ENCODE data around the gene CCDC80.
A peak's percentile ranks its signal among the peaks of the same experiment; 100 is the strongest.

CCDC80 gene

DNA sequence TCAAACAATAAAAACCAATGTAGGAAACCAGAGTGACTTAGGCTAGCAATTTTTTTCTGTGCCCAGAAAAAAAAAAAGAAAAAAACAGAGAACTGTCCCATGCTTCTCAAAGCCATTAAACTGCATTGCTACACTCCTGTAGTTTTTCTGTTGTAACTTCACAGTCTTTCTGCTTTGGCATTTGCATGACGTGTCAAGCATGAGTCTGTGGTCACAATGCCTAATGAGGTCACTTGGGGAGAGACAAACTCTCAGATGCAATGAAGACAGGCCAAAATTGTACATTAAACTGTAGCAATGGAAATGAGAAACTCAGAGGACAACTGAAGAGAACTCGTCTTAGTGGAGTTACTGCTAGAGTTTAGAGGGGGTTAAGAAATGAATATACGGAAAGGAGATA is 30.8 kb downstream of the CCDC80 start:
- TF ChIP-seq, protein P1, sequence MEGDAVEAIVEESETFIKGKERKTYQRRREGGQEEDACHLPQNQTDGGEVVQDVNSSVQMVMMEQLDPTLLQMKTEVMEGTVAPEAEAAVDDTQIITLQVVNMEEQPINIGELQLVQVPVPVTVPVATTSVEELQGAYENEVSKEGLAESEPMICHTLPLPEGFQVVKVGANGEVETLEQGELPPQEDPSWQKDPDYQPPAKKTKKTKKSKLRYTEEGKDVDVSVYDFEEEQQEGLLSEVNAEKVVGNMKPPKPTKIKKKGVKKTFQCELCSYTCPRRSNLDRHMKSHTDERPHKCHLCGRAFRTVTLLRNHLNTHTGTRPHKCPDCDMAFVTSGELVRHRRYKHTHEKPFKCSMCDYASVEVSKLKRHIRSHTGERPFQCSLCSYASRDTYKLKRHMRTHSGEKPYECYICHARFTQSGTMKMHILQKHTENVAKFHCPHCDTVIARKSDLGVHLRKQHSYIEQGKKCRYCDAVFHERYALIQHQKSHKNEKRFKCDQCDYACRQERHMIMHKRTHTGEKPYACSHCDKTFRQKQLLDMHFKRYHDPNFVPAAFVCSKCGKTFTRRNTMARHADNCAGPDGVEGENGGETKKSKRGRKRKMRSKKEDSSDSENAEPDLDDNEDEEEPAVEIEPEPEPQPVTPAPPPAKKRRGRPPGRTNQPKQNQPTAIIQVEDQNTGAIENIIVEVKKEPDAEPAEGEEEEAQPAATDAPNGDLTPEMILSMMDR (IDR thresholded peaks at IDR 0.05; ENCODE audit: low read depth, low read length) = no peak
- TF ChIP-seq MYC (IDR thresholded peaks at IDR 0.05; ENCODE audit: low read depth, low read length) (peak; percentile 17; the same call in 1 of the 2 replicates), POLR2A (IDR thresholded peaks at IDR 0.05; ENCODE audit: extremely low read depth, insufficient read length) (no peak)
- TF ChIP-seq, protein P2, sequence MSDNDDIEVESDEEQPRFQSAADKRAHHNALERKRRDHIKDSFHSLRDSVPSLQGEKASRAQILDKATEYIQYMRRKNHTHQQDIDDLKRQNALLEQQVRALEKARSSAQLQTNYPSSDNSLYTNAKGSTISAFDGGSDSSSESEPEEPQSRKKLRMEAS (IDR thresholded peaks at IDR 0.05; ENCODE audit: low read depth, low read length) = peak; percentile 37; the same call in 1 of the 2 replicates
- no peak overlapping the region for H3K4me3 ChIP-seq (ENCODE audit: low read depth, low read length)
- peak; percentile 60 for DNase-seq (ENCODE audit: low read depth)

DNA sequence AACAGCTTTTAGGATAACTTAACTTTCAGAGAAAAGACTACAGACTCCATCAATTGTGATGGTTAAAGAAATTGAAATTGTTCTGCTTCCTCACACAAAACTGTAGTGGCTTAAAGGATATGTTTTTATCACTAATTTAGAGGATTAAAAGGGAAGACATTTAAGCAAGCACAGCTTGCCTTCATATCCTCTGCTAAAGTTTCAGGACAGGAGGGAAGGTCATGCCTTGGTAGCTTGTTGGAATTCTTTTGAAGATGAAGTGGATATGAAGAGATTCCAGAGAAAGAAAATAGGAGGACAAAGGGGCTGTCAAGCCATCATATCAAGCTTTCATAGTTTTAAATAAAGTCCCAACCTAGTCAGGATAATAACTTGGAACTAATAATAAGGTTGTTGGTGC is 33.1 kb downstream of the CCDC80 start:
- DNase-seq (ENCODE audit: low read depth) = no peak
- TF ChIP-seq MYC (IDR thresholded peaks at IDR 0.05; ENCODE audit: low read depth, low read length) (no peak), POLR2A (IDR thresholded peaks at IDR 0.05; ENCODE audit: extremely low read depth, insufficient read length) (no peak)
- TF ChIP-seq, protein P1 (IDR thresholded peaks at IDR 0.05; ENCODE audit: low read depth, low read length) = no peak
- TF ChIP-seq, protein P2 (IDR thresholded peaks at IDR 0.05; ENCODE audit: low read depth, low read length) = no peak

DNA sequence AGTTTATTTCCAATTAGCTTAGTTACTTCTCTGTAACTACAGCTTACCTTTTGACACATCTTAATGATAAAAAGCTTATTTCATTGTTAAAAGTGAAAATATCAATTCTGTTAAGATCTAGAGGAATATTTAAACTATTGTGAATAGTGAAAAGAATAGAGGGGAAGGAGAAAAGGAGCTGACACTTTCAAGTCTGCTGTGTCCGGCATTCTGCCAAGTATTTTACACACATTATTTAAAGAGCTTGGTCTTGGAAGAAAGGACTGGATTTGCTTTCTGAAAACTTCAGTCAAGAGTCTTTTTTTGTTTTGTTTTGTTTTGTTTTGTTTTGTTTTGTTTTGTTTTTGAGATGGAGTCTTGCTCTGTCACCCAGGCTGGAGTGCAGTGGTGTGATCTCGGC is 34.8 kb downstream of the CCDC80 start:
- DNase-seq (ENCODE audit: low read depth) = no peak
- no peak overlapping the region for H3K4me3 ChIP-seq (ENCODE audit: low read depth, low read length)
- no peak for TF ChIP-seq MYC (IDR thresholded peaks at IDR 0.05; ENCODE audit: low read depth, low read length)

More for the DNA sequence above, 33.1 kb downstream of the CCDC80 start:
- no peak overlapping the region for H3K4me3 ChIP-seq (ENCODE audit: low read depth, low read length)

DNA sequence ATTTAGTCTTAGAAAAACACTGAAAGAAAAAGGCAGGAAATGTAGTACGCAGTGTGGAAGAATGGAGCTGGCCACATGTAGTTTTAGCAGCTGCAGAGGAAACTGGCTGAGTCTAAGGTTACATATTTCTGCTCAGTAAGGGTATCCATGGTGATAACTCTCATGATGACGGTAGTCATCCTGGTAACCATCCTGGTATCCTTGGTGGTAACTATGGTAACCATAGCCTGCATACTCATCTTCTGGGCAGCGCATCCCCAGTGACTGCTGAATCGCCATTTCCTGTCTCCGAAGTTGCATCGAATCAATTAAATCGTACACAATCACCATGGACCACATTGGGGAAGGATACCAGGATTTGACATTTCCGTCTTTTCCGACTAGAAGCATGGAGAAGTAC is 35.7 kb downstream of the CCDC80 start:
- no peak overlapping the region for H3K4me3 ChIP-seq (ENCODE audit: low read depth, low read length)
- TF ChIP-seq, protein P1 (IDR thresholded peaks at IDR 0.05; ENCODE audit: low read depth, low read length) = no peak
- TF ChIP-seq MYC (IDR thresholded peaks at IDR 0.05; ENCODE audit: low read depth, low read length) (no peak), POLR2A (IDR thresholded peaks at IDR 0.05; ENCODE audit: extremely low read depth, insufficient read length) (no peak)
- TF ChIP-seq, protein P2 (IDR thresholded peaks at IDR 0.05; ENCODE audit: low read depth, low read length) = no peak
- no peak for DNase-seq (ENCODE audit: low read depth)

DNA sequence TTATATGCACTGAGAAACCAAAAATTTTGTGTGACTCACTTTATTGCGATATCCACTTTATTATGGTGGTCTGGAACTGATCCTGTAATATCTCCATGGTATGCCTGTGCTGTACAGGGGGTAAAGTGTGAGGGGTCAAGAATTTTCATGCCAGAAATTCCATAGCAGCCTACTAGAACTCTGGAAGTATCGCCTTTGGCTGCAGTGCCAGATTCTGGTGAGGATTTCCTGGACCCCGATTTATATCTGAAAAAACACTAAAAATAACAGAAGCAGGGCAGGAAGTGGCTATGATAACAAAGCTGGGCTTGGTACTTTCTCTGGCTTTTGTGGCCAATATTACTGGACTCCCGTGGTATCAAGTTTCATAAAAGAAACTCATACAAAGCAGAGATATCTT is 36.4 kb downstream of the CCDC80 start:
- no peak overlapping the region for H3K4me3 ChIP-seq (ENCODE audit: low read depth, low read length)
- TF ChIP-seq POLR2A (IDR thresholded peaks at IDR 0.05; ENCODE audit: extremely low read depth, insufficient read length) (no peak), MYC (IDR thresholded peaks at IDR 0.05; ENCODE audit: low read depth, low read length) (no peak)
- TF ChIP-seq, protein P2 (IDR thresholded peaks at IDR 0.05; ENCODE audit: low read depth, low read length) = no peak
- TF ChIP-seq, protein P1 (IDR thresholded peaks at IDR 0.05; ENCODE audit: low read depth, low read length) = no peak
- peak; percentile 25 for DNase-seq (ENCODE audit: low read depth)

DNA sequence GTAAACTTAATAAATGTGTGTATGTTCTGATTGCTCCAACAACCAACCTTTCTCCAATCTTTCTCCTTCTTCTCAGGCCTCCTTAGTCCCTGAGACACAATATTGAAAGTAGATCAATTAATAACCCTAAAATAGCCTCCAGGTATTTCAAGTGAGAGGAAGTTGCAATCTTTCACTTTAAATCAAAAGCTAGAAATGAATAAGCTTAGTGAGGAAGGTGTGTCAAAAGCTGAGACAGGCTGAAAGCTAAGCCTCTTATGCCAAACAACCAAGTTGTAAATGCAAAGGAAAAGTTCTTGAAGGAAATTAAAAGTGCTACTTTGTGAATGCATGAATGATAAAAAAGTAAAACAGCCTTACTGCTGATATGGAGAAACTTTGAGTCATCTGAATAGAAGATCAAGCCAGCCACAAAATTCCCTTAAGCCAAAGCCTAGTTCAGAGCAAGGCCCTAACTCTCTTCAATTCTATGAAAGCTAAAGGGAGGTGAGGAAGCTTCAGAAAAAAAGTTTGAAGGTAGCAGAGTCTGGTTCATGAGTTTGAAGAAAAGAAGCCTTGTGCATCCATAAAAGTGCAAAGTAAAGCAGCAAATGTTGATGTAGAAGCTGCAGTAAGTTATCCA is 38.6 kb downstream of the CCDC80 start:
- DNase-seq (ENCODE audit: low read depth) = no peak
- H3K4me3 ChIP-seq (ENCODE audit: low read depth, low read length) = no peak overlapping the region
- TF ChIP-seq POLR2A (IDR thresholded peaks at IDR 0.05; ENCODE audit: extremely low read depth, insufficient read length) (no peak), MYC (IDR thresholded peaks at IDR 0.05; ENCODE audit: low read depth, low read length) (no peak)
- TF ChIP-seq, protein P1 (IDR thresholded peaks at IDR 0.05; ENCODE audit: low read depth, low read length) = no peak
- TF ChIP-seq, protein P2 (IDR thresholded peaks at IDR 0.05; ENCODE audit: low read depth, low read length) = no peak

Data from NB4 (cell line).